NCI-H2107 treated with DMSO at 0.1 percent for 48 hours (cell line): ENCODE results near the gene DENND1B.
"Not testable (repeated sequence)": the region's sequence is repeated elsewhere in the genome, so short reads cannot be mapped to it uniquely, and the experiment has no call there.

Source experiments
- DNase-seq: peaks from one replicate; lab custom pipeline; 2025; ENCODE audit not compliant: unreplicated experiment; lab: John Stamatoyannopoulos, UW

Gene DENND1B

DNA sequence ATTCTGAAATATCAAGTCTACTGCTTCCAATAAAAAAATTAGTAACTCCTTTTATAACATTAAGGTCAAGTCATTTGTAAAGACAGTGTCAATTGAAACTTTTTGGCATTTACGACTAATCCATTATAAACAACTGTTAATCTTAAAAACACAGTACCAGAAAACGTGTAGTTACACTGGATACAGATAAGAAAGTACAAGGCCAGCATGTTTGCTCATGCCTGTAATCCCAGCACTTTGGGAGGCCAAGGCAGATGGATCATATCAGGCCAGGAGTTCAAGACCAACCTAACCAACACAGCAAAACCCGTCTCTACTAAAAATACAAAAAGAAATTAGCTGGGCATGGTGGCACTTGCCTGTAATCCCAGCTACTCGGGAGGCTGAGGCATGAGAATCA, 29.4 kb downstream of the DENND1B start:
- DNase-seq = no peak

DNA sequence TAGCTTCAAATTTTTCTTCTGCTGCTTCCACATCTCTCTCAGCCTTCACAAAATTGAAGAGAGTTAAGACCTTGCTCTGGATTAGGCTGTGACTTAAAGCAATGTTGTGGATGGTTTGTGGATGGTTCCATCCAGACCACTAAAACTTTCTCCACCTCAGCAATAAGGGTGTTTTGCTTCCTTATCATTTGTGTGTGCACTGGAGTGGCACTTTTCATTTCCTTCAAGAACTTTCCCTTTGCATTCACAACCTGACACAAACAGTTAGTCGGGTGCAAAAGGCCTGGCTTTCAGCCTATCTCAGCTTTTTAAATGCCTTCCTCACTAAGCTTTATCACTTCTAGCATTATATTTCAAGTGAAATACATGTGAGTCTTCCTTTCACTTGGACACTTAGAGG, 30.3 kb downstream of the DENND1B start:
- DNase-seq = no peak

- DNase-seq = no peak
These were observed 31.7 kb downstream of the DENND1B start for GRCh38 chr1:197743578-197743977.

- DNase-seq = no peak
These were observed 34.3 kb downstream of the DENND1B start for GRCh38 chr1:197740992-197741391.

GRCh38 chr1:197738927-197739326, 36.4 kb downstream of the DENND1B start:
- no peak for DNase-seq

DNA sequence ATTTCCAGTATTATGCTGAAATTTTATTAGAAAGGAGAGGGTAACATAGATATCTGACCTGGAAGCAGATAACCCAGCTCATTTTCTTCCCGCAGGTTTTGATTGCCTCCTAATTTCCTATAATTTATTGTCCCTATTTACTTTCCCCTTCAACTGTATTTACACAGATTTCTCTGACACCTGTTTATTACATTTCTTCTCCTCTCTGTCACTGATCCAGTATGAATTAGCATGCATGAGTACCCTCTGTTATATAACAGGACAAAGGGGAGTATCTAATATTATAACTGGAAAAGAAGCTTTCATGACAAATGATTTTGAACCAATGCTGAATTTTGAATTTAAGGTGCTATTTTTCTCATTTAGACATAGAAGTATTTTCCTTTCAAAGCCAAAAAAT, 37.4 kb downstream of the DENND1B start:
- peak; percentile 49 for DNase-seq

- DNase-seq = no peak
These were observed 38.6 kb downstream of the DENND1B start for GRCh38 chr1:197736685-197737084.

- no peak for DNase-seq
These were observed 39.8 kb downstream of the DENND1B start for GRCh38 chr1:197735461-197735860.

DNA sequence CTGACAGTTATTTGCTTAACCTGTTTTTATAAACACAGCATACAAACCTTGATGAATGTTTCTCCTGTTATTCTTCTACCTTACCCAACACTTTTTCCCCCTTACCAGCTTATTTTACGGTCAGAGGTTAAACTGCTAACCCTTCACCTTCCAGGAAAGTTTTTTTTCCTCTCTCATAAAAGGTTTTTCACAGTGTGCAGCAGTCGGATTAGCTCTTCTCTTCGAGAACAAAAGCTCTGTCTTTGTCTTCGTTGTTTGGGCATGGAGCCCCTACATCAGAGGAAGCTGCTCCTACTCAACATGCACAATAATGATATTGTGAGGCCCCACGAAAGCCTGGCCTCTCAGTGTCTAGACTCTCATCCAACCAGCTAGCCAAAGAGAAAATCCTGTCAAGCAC, 42.0 kb downstream of the DENND1B start:
- DNase-seq = no peak

- DNase-seq = no peak
These were observed 43.1 kb downstream of the DENND1B start for GRCh38 chr1:197732187-197732586.

DNA sequence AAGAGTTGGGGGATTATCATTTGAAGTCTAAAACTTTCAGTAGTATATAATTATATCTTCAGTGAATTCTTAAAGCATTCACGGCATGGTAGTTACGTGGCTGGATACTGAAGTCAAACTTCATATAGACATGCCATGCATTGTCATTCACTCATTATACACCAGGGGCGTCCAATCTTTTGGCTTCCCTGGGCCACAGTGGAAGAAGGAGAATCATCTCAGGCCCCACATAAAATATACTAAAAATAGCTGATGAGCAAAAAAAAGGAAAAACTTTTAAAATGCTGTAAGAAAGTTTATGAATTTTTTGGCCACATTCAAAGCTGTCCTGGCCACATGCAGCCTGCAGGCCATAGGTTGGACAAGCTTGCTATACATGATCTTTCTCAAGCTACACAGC, 43.8 kb downstream of the DENND1B start:
- no peak for DNase-seq

- no peak for DNase-seq
These were observed 49.3 kb downstream of the DENND1B start for GRCh38 chr1:197725976-197726375.

DNA sequence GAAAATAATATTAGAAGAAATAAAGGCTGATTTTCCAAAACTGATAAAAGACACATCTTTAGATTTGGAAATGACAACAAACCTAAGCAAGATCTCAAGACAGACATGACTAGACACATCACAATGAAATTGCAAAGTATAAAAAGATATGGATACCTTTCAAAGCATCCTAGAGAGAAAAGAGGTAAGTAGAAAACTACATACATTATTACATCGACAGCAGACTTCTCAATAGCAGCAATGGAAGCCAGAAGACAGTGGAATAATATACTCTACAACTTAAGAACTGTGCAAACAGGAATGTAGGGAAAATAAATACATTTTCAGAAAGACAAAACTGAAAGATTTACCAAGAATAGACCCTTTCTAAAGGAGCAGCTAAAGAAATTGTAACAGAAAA, 50.2 kb downstream of the DENND1B start:
- DNase-seq = no peak

DNA sequence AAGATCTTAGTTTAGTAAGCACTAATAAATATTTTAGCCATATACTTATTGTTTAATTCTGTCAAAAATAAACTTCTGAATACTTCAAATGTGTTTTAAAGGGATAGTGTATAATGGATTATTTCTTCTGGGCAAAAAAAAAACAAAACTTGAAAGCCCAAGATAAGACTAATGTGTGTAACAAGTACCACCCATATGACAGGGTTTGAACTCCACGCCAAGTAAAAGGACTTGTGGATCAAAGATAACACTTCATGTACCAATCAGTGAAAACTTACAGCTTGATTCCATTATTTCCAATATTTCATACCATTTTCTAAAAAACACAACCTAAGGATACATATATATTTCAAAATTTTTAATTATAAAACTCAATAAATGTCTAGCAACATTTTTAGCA, 59.5 kb downstream of the DENND1B start:
- no peak for DNase-seq

GRCh38 chr1:197706601-197707000, 68.7 kb downstream of the DENND1B start:
- DNase-seq = no peak

- no peak for DNase-seq
These were observed 69.3 kb downstream of the DENND1B start for GRCh38 chr1:197705941-197706340.

DNA sequence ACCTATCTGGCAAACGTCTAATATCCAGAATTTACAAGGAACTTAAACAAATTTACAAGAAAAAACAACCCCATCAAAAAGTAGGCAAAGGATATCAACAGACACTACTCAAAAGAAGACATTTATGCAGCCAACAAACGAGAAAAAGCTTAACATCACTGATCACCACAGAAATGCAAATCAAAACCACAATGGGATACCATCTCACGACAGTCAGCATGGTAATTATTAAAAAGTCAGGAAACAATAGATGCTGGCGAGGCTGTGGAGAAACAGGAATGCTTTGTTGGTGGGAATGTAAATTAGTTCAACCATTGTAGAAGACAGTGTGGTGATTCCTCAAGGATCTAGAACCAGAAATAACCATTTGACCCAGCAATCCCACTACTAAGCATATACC, 74.6 kb downstream of the DENND1B start:
- not testable (repeated sequence) for DNase-seq

GRCh38 chr1:197696372-197696771, 78.9 kb downstream of the DENND1B start:
- DNase-seq = no peak

DNA sequence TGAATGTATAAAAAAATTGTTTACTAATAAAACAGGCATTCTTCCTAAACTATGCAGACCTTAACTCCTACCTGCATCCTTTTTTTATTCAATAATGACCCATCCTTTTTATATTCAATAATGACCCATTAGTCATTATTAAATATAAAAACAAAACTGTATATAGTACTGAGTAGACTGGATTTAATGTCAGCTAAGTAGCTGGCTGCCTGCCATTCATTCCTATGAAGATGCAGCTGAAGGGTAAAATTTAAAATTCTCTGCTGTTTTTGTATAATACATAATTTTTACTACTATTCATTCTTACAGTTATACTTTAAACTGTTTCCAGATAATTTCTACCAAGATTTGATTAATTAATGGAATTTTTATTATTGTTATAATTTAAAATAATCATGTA, 79.3 kb downstream of the DENND1B start:
- DNase-seq = no peak

DNA sequence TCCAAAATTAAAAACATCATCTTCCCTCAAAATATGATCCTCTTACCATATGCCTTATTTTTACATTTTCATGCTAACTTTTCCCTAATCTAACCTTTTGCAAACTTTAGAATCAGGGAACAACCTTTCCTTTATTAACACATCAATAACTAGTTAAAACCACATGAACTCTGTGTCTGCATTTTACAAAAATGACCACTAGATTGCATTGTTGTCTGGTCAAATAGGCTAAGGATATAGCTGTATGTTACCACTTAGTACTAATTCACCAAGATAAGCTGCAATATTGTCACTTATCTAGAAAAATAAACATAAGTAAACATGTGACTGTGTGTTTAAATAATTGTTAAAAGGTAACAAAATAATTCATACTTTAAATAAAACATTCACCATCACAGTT, 82.3 kb downstream of the DENND1B start:
- no peak for DNase-seq

DNA sequence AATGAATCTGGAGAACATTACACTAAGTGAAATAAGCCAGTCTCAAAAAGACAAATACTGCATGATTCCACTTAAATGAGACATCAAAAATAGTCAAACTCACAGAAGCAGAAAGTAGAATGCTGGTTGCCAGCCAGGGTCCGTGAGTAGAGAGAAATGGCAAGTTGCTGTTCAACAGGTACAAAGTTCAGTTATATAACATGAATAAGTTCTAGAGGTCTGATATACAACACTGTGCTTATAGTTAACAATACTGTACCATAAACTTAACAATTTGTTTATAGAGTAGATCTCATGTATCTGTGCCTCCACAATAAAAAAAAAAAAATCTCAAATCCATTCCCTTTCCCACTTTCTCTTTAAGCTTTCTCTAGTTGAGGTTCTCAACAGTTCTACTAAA, 83.5 kb downstream of the DENND1B start:
- no peak for DNase-seq

DNA sequence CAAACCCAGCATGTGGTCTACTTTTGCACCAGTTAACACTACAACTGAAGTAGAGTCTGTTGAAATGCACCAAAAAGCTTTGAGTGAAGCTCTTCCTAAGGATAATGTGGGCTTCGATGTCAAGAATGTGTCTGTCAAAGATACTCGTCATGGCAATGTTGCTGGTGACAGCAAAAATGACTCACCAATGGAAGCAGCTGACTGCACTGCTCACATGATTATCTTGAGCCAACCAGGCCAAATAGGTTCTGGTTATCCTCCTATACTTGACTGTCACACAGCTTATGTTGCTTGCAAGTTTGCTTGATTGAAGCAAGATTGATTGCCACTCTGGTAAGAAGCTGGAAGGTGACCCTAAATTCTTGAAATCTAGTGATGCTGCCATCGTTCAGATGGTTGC, 85.2 kb downstream of the DENND1B start:
- DNase-seq = no peak

GRCh38 chr1:197688233-197688632, 87.0 kb downstream of the DENND1B start:
- DNase-seq = no peak
